Measurements from ENCODE around the gene TTC7B. TPM values are rescaled to one million over a fixed set of nuclear protein-coding genes. Genes with fewer than 3 reads are reported as not detected.

Gene TTC7B
- total and polyA plus RNA-seq, 9 donors = 17.6 to 44.7 (median 38.0) TPM

DNA sequence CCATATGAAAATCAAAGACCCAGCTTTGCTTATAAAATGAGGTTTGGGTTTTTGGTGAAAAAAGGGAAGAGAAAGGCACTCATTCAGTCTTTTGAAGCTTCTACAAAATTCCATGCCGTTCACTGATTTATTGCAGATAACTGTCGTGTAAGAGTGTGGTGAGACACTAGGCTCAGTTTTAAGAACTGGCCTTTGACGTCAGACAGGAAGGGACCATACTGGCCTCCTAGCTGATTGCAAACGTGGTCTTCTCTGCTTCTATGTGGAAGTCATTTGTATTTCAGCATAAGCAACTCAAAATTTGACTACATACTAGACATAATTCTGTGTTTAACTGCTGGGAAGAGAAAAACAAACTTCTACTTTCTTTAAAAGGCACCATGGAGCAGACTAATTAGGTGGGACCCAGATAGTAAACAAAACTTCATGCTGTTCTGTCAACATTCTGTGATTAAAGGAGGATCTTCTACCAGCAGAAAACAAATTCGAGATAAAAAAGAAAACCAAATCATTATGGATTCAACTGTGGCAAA lies 168.7 kb downstream of the TTC7B start:
- no CpG with 5 or more reads among the region's 5 CpGs for WGBS (ENCODE audit: insufficient coverage)
- no peak overlapping the region for H3K27ac ChIP-seq (ENCODE audit: low read length)
- H3K4me3 ChIP-seq (ENCODE audit: low read length) = no peak overlapping the region
- DNase-seq = no peak
- peaks cover 27% of the 10 kb centered on the region for H3K36me3 ChIP-seq (ENCODE audit: control insufficient read depth, insufficient read depth, low read length)
- H3K9me3 ChIP-seq (replicated peaks; ENCODE audit: control insufficient read depth, low read depth, low read length) = no peaks in the 10 kb centered on the region
- H3K27me3 ChIP-seq (ENCODE audit: control insufficient read depth, insufficient read depth, low read length) = no peaks in the 10 kb centered on the region
- H3K4me1 ChIP-seq (ENCODE audit: control insufficient read depth, insufficient read depth, low read length) = peaks cover 32% of the 10 kb centered on the region

DNA sequence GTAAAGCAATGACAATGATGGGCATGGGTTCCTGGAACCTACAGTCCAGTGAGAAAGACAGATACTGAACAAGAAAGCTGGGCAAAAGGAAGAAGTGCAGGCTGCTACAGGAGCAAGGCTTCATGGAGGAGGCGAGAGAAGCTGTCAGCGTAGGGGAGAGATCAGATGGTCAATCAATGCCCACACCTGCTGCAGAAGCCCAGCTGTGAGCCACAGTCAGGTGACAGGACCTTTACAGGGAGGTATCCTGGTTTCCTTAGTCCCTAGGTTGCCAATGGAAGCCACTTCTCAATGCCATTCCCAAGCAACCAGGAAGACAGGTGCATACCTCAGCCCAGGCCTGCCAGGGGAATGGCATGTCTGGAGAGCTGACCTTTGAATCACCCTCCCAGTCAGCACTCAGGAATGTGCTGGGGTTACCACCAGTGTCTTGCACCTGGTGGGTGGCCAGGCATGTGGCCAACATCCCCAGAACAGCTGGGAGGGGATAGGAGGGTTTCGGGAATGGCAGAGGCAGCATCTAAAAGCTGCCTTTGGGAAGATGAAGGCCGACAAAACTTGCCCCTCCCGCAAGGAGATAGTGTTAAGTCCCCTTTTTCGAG lies 170.3 kb downstream of the TTC7B start:
- 89% methylated on average over 3 of the region's 6 CpGs for WGBS (ENCODE audit: insufficient coverage)
- H3K27me3 ChIP-seq (ENCODE audit: control insufficient read depth, insufficient read depth, low read length) = no peaks in the 10 kb centered on the region
- H3K4me1 ChIP-seq (ENCODE audit: control insufficient read depth, insufficient read depth, low read length) = peaks cover 44% of the 10 kb centered on the region

DNA sequence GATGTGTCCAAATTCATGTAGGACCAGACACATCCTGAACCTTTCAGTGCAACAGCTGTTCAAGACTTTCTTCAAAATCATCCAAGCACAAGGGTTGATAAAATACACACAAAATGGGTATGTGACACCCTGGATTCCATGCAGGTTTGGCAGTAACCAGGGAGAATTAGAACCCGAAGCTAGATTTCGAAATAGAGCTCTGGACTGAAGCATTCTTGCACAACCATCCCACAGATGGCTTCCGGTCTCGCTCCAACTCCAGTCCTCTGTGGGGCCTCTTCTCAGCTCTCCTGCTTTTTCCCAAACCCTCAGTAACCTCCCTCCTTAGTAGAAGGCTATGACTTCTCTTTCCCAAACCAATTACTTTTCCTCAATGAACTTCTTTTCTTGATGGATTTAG lies 171.3 kb downstream of the TTC7B start:
- Histone ChIP-seq H3K4me1 (ENCODE audit: control insufficient read depth, insufficient read depth, low read length) (peaks cover 46% of the 10 kb centered on the region), H3K36me3 (ENCODE audit: control insufficient read depth, insufficient read depth, low read length) (peaks cover 25% of the 10 kb centered on the region), H3K4me3 (ENCODE audit: low read length) (no peak overlapping the region), H3K9me3 (replicated peaks; ENCODE audit: control insufficient read depth, low read depth, low read length) (no peaks in the 10 kb centered on the region), H3K27ac (ENCODE audit: low read length) (peak overlapping the region; percentile 60), H3K27me3 (ENCODE audit: control insufficient read depth, insufficient read depth, low read length) (no peaks in the 10 kb centered on the region)
- peak; percentile 78 for DNase-seq
- 47% methylated on average over 4 of the region's 4 CpGs for WGBS (ENCODE audit: insufficient coverage)

More for the DNA sequence above, 170.3 kb downstream of the TTC7B start:
- DNase-seq = peak; percentile 77
- H3K36me3 ChIP-seq (ENCODE audit: control insufficient read depth, insufficient read depth, low read length) = peaks cover 23% of the 10 kb centered on the region
- H3K27ac ChIP-seq (ENCODE audit: low read length) = peak overlapping the region; percentile 60
- H3K9me3 ChIP-seq (replicated peaks; ENCODE audit: control insufficient read depth, low read depth, low read length) = no peaks in the 10 kb centered on the region
- no peak overlapping the region for H3K4me3 ChIP-seq (ENCODE audit: low read length)

- 56% methylated on average over 6 of the region's 9 CpGs for WGBS (ENCODE audit: insufficient coverage)
- Histone ChIP-seq H3K4me3 (ENCODE audit: low read length) (no peak overlapping the region), H3K9me3 (replicated peaks; ENCODE audit: control insufficient read depth, low read depth, low read length) (no peaks in the 10 kb centered on the region), H3K27ac (ENCODE audit: low read length) (no peak overlapping the region), H3K27me3 (ENCODE audit: control insufficient read depth, insufficient read depth, low read length) (no peaks in the 10 kb centered on the region), H3K4me1 (ENCODE audit: control insufficient read depth, insufficient read depth, low read length) (peaks cover 44% of the 10 kb centered on the region), H3K36me3 (ENCODE audit: control insufficient read depth, insufficient read depth, low read length) (peaks cover 28% of the 10 kb centered on the region)
- DNase-seq = no peak
Observed at GRCh38 chr14:90643982-90644670, 172.1 kb downstream of the TTC7B start.

GRCh38 chr14:90642244-90642717 lies 173.9 kb downstream of the TTC7B start:
- Histone ChIP-seq H3K4me3 (ENCODE audit: low read length) (no peak overlapping the region), H3K36me3 (ENCODE audit: control insufficient read depth, insufficient read depth, low read length) (peaks cover 29% of the 10 kb centered on the region), H3K4me1 (ENCODE audit: control insufficient read depth, insufficient read depth, low read length) (peaks cover 43% of the 10 kb centered on the region)

GRCh38 chr14:90641615-90642243 lies 174.5 kb downstream of the TTC7B start:
- H3K9me3 ChIP-seq (replicated peaks; ENCODE audit: control insufficient read depth, low read depth, low read length) = no peaks in the 10 kb centered on the region
- peak overlapping the region; percentile 51 for H3K27ac ChIP-seq (ENCODE audit: low read length)
- peaks cover 40% of the 10 kb centered on the region for H3K4me1 ChIP-seq (ENCODE audit: control insufficient read depth, insufficient read depth, low read length)
- H3K27me3 ChIP-seq (ENCODE audit: control insufficient read depth, insufficient read depth, low read length) = no peaks in the 10 kb centered on the region
- no peak for DNase-seq
- H3K36me3 ChIP-seq (ENCODE audit: control insufficient read depth, insufficient read depth, low read length) = peaks cover 25% of the 10 kb centered on the region
- H3K4me3 ChIP-seq (ENCODE audit: low read length) = no peak overlapping the region
- 82% methylated on average over 3 of the region's 6 CpGs for WGBS (ENCODE audit: insufficient coverage)

More at GRCh38 chr14:90642244-90642717, 173.9 kb downstream of the TTC7B start:
- Histone ChIP-seq H3K27me3 (ENCODE audit: control insufficient read depth, insufficient read depth, low read length) (no peaks in the 10 kb centered on the region), H3K9me3 (replicated peaks; ENCODE audit: control insufficient read depth, low read depth, low read length) (no peaks in the 10 kb centered on the region), H3K27ac (ENCODE audit: low read length) (peak overlapping the region; percentile 51)
- peak; percentile 57 for DNase-seq
- WGBS (ENCODE audit: insufficient coverage) = no CpG with 5 or more reads among the region's 3 CpGs

GRCh38 chr14:90641168-90641567 lies 175.1 kb downstream of the TTC7B start:
- Histone ChIP-seq H3K36me3 (ENCODE audit: control insufficient read depth, insufficient read depth, low read length) (peaks cover 20% of the 10 kb centered on the region), H3K9me3 (replicated peaks; ENCODE audit: control insufficient read depth, low read depth, low read length) (no peaks in the 10 kb centered on the region), H3K27me3 (ENCODE audit: control insufficient read depth, insufficient read depth, low read length) (no peaks in the 10 kb centered on the region), H3K27ac (ENCODE audit: low read length) (peak overlapping the region; percentile 25), H3K4me1 (ENCODE audit: control insufficient read depth, insufficient read depth, low read length) (peaks cover 35% of the 10 kb centered on the region), H3K4me3 (ENCODE audit: low read length) (no peak overlapping the region)
- WGBS (ENCODE audit: insufficient coverage) = 77% methylated on average over 2 of the region's 3 CpGs
- no peak for DNase-seq

- no peak overlapping the region for H3K4me3 ChIP-seq (ENCODE audit: low read length)
- 76% methylated on average over 3 of the region's 9 CpGs for WGBS (ENCODE audit: insufficient coverage)
- H3K27ac ChIP-seq (ENCODE audit: low read length) = no peak overlapping the region
- no peaks in the 10 kb centered on the region for H3K9me3 ChIP-seq (replicated peaks; ENCODE audit: control insufficient read depth, low read depth, low read length)
- H3K4me1 ChIP-seq (ENCODE audit: control insufficient read depth, insufficient read depth, low read length) = peaks cover 21% of the 10 kb centered on the region
- DNase-seq = no peak
- peaks cover 13% of the 10 kb centered on the region for H3K36me3 ChIP-seq (ENCODE audit: control insufficient read depth, insufficient read depth, low read length)
- no peaks in the 10 kb centered on the region for H3K27me3 ChIP-seq (ENCODE audit: control insufficient read depth, insufficient read depth, low read length)
Observed at GRCh38 chr14:90639641-90640040, 176.6 kb downstream of the TTC7B start.

- no peak for DNase-seq
- peaks cover 19% of the 10 kb centered on the region for H3K4me1 ChIP-seq (ENCODE audit: control insufficient read depth, insufficient read depth, low read length)
- no peak overlapping the region for H3K4me3 ChIP-seq (ENCODE audit: low read length)
- H3K9me3 ChIP-seq (replicated peaks; ENCODE audit: control insufficient read depth, low read depth, low read length) = no peaks in the 10 kb centered on the region
- WGBS (ENCODE audit: insufficient coverage) = no CpG with 5 or more reads among the region's 2 CpGs
- H3K36me3 ChIP-seq (ENCODE audit: control insufficient read depth, insufficient read depth, low read length) = no peaks in the 10 kb centered on the region
- H3K27ac ChIP-seq (ENCODE audit: low read length) = no peak overlapping the region
- H3K27me3 ChIP-seq (ENCODE audit: control insufficient read depth, insufficient read depth, low read length) = no peaks in the 10 kb centered on the region
Observed at GRCh38 chr14:90632871-90633270, 183.4 kb downstream of the TTC7B start.

GRCh38 chr14:90632451-90632850 lies 183.8 kb downstream of the TTC7B start:
- Histone ChIP-seq H3K36me3 (ENCODE audit: control insufficient read depth, insufficient read depth, low read length) (no peaks in the 10 kb centered on the region), H3K4me3 (ENCODE audit: low read length) (no peak overlapping the region), H3K4me1 (ENCODE audit: control insufficient read depth, insufficient read depth, low read length) (peaks cover 23% of the 10 kb centered on the region), H3K9me3 (replicated peaks; ENCODE audit: control insufficient read depth, low read depth, low read length) (no peaks in the 10 kb centered on the region), H3K27me3 (ENCODE audit: control insufficient read depth, insufficient read depth, low read length) (no peaks in the 10 kb centered on the region), H3K27ac (ENCODE audit: low read length) (no peak overlapping the region)
- no peak for DNase-seq
- WGBS (ENCODE audit: insufficient coverage) = no CpG with 5 or more reads among the region's 3 CpGs
